Astrocyte of the cerebellum (primary cell): ENCODE results near the gene GPD2.

ENCODE experiments used
- DNase-seq: peaks from one replicate; pipeline ENCODE4 v3.0.0-alpha.2; 2011; ENCODE audit warnings: low read depth
- H3K4me3 ChIP-seq: 2 replicates; pipeline ENCODE4 v1.5.1; 2011; ENCODE audit warnings: mild to moderate bottlenecking, low read depth, low read length, moderate library complexity
- CTCF ChIP-seq: IDR thresholded peaks from 2 replicates; pipeline ENCODE4 v1.5.1; 2012; ENCODE audit warnings: low read length, low read depth, moderate library complexity, mild to moderate bottlenecking; ENCODE audit errors: missing control alignments
- in situ Hi-C: cut with HindIII; loops from 2 replicates; pipeline ENCODE4 v1.10.0; 2017; ENCODE audit warnings: low sequenced_read_pairs

The GPD2 gene

GRCh38 chr2:156447761-156448160 is 11.6 kb downstream of the GPD2 start:
- no peak overlapping the region for H3K4me3 ChIP-seq
- in situ Hi-C loops, result no loop called here
- TF ChIP-seq CTCF, result no peak
- no peak for DNase-seq

GRCh38 chr2:156448766-156449165 is 12.6 kb downstream of the GPD2 start:
- in situ Hi-C loops, result no loop called here
- TF ChIP-seq CTCF, result no peak
- DNase-seq, result no peak
- no peak overlapping the region for H3K4me3 ChIP-seq

GRCh38 chr2:156452971-156453370 is 16.8 kb downstream of the GPD2 start:
- no peak for TF ChIP-seq CTCF
- peak; percentile 65 for DNase-seq
- in situ Hi-C loops, result no loop called here
- H3K4me3 ChIP-seq, result no peak overlapping the region

GRCh38 chr2:156455361-156455975 is 19.3 kb downstream of the GPD2 start:
- no peak overlapping the region for H3K4me3 ChIP-seq
- no peak for DNase-seq
- in situ Hi-C loops, result no loop called here
- no peak for TF ChIP-seq CTCF

- DNase-seq, result peak; percentile 68
- H3K4me3 ChIP-seq, result no peak overlapping the region
- in situ Hi-C loops, result no loop called here
- no peak for TF ChIP-seq CTCF
These were observed 20.4 kb downstream of the GPD2 start for GRCh38 chr2:156456616-156457015.

GRCh38 chr2:156457523-156458517 is 21.6 kb downstream of the GPD2 start:
- H3K4me3 ChIP-seq, result no peak overlapping the region
- no peak for TF ChIP-seq CTCF
- in situ Hi-C loops, result no loop called here
- no peak for DNase-seq
